Adipocyte (in vitro differentiated cells): ENCODE measurements around the gene DHX32.

Experiments
- DNase-seq: peaks from one replicate; pipeline ENCODE4 v3.0.0-alpha.2; 2015; ENCODE audit warnings: low read depth
- H3K27me3 ChIP-seq: replicated peaks from 2 replicates; pipeline ENCODE4 v1.7.0; 2013; ENCODE audit warnings: mild to moderate bottlenecking, low read length, moderate library complexity; ENCODE audit not compliant: control insufficient read depth, insufficient read depth
- H3K36me3 ChIP-seq: 2 replicates; pipeline ENCODE4 v1.7.0; 2013; ENCODE audit warnings: low read length, mild to moderate bottlenecking, moderate library complexity; ENCODE audit not compliant: control insufficient read depth, insufficient read depth, severe bottlenecking
- H3K4me1 ChIP-seq: 2 replicates; pipeline ENCODE4 v1.7.0; 2013; ENCODE audit warnings: mild to moderate bottlenecking, low read length, moderate library complexity; ENCODE audit not compliant: control insufficient read depth, insufficient read depth
- H3K4me3 ChIP-seq: 2 replicates; pipeline ENCODE4 v1.7.0; 2013; ENCODE audit warnings: mild to moderate bottlenecking, low read length, moderate library complexity
- H3K9ac ChIP-seq: 2 replicates; pipeline ENCODE4 v1.7.0; 2013; ENCODE audit warnings: mild to moderate bottlenecking, low read length, moderate library complexity
- H3K9me3 ChIP-seq: 2 replicates; pipeline ENCODE4 v1.7.0; 2013; ENCODE audit warnings: mild to moderate bottlenecking, low read length, moderate library complexity; ENCODE audit not compliant: control insufficient read depth

DHX32 gene

DNA sequence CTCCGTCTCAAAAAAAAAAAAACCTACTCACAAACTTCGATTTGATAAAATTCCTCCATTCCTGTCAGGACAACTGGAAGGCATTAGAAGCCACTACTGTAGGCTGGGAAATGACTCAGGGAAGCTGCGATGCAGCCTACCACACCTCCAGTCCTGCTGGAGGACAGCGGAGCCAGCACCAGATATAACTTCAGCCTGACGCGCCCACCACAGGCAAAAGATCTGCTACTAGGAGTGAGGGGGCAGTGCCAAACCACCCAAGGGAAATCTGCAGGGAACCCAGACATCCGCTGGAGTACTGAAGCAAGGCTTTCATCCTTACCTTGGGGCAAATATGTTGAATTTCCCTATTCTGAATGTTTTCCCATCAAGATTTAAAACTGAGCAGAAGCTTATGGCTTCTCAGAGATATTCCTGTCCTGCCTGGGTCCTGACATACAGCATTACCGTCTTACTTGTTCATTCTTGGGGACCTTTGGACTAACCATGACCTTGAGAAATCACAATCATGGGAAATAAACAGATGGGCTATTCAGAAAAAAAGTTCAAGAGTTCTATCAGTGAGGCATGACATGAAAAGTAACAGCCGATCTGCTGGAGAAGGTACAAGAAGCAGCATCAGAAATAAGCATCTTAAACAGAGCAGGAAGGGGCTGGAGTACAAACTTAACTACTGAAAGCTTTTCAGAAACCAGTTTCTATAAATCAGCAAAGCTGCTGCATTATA, 37.3 kb downstream of the DHX32 start:
- H3K9me3 ChIP-seq = no peaks in the 10 kb centered on the region
- no peak overlapping the region for H3K9ac ChIP-seq
- H3K4me1 ChIP-seq = peaks cover 17% of the 10 kb centered on the region
- no peak overlapping the region for H3K4me3 ChIP-seq
- no peak for DNase-seq
- peaks cover 53% of the 10 kb centered on the region for H3K36me3 ChIP-seq
- H3K27me3 ChIP-seq = no peaks in the 10 kb centered on the region

DNA sequence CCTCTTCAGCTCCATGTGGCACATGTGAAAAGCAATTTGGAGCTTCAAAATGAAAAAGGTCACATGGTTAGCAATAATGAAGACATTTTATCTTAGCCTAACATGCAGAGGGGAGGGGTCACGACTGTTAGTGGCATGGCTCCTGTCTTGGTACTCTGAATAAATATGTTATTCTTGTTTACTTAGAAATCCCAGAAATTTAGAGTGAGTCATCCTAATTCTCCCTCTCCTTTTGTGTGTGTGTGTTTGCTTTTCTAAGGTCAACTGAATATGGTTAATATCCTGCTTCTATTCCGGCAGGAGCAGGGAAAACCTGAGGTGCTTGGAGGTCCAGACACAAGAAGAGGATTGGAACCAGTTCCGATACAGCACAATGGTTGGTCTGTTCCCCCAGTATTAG, 40.1 kb downstream of the DHX32 start:
- Histone ChIP-seq H3K9me3 (no peaks in the 10 kb centered on the region), H3K36me3 (peaks cover 67% of the 10 kb centered on the region)

GRCh38 chr10:125840406-125840805, 40.7 kb downstream of the DHX32 start:
- H3K4me3 ChIP-seq = no peak overlapping the region
- peaks cover 72% of the 10 kb centered on the region for H3K36me3 ChIP-seq
- no peaks in the 10 kb centered on the region for H3K27me3 ChIP-seq
- no peak overlapping the region for H3K9ac ChIP-seq
- no peaks in the 10 kb centered on the region for H3K9me3 ChIP-seq
- DNase-seq = no peak
- H3K4me1 ChIP-seq = peaks cover 14% of the 10 kb centered on the region

More for the DNA sequence above, 40.1 kb downstream of the DHX32 start:
- Histone ChIP-seq H3K27me3 (no peaks in the 10 kb centered on the region), H3K4me3 (no peak overlapping the region), H3K9ac (no peak overlapping the region), H3K4me1 (peaks cover 17% of the 10 kb centered on the region)
- DNase-seq = peak; percentile 15

GRCh38 chr10:125838802-125839575, 42.1 kb downstream of the DHX32 start:
- peaks cover 79% of the 10 kb centered on the region for H3K36me3 ChIP-seq
- no peaks in the 10 kb centered on the region for H3K9me3 ChIP-seq
- DNase-seq = no peak
- no peaks in the 10 kb centered on the region for H3K4me1 ChIP-seq
- no peaks in the 10 kb centered on the region for H3K27me3 ChIP-seq
- H3K4me3 ChIP-seq = no peak overlapping the region
- no peak overlapping the region for H3K9ac ChIP-seq

- no peaks in the 10 kb centered on the region for H3K4me1 ChIP-seq
- no peaks in the 10 kb centered on the region for H3K9me3 ChIP-seq
- no peak overlapping the region for H3K9ac ChIP-seq
- H3K4me3 ChIP-seq = no peak overlapping the region
- DNase-seq = no peak
- H3K36me3 ChIP-seq = peaks cover 93% of the 10 kb centered on the region
- H3K27me3 ChIP-seq = no peaks in the 10 kb centered on the region
Measured at GRCh38 chr10:125836746-125837145, 44.3 kb downstream of the DHX32 start.

DNA sequence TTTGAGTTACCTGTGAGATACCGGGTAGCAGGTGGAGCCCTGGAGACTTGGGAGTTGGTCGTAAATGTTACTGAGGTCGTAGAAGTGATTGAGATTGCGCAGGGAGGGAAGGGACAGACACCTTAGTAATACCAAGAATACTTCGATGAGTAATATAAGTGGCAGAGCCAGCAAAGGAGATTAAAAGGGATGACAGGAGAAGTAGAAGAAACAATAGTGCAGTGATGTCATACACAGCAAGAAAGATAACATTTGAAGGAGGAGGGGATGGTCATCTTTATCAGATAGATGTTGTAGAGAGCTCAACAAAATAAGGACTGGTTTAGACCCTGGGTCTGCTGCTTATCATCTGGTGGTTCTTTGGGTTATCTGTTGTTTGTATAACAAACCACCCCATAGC, 52.8 kb downstream of the DHX32 start:
- DNase-seq = no peak
- no peaks in the 10 kb centered on the region for H3K9me3 ChIP-seq
- H3K4me3 ChIP-seq = no peak overlapping the region
- H3K27me3 ChIP-seq = no peaks in the 10 kb centered on the region
- H3K36me3 ChIP-seq = peaks cover 71% of the 10 kb centered on the region
- peaks cover 22% of the 10 kb centered on the region for H3K4me1 ChIP-seq
- H3K9ac ChIP-seq = no peak overlapping the region

DNA sequence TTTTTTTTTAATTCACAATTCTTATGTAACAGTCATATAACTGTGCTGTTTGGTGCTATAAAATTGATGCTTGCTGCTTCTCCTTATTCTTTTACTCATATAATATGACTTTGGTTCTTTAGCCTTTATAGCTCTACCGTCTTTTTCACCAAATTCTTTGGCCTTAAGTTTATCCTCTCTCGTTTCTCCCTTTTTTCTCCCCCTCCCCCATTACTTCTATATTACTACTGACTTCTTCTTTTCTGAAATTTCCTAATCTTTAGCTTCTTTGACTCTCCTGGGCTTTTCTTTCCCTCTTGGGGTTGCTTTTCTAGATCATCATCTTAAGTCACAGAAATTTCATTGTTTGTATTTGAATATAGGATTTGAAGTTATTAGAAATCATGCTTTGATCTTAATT, 54.0 kb downstream of the DHX32 start:
- Histone ChIP-seq H3K36me3 (peaks cover 60% of the 10 kb centered on the region), H3K4me1 (peaks cover 22% of the 10 kb centered on the region), H3K4me3 (no peak overlapping the region), H3K9ac (no peak overlapping the region), H3K9me3 (no peaks in the 10 kb centered on the region), H3K27me3 (no peaks in the 10 kb centered on the region)
- DNase-seq = no peak

DNA sequence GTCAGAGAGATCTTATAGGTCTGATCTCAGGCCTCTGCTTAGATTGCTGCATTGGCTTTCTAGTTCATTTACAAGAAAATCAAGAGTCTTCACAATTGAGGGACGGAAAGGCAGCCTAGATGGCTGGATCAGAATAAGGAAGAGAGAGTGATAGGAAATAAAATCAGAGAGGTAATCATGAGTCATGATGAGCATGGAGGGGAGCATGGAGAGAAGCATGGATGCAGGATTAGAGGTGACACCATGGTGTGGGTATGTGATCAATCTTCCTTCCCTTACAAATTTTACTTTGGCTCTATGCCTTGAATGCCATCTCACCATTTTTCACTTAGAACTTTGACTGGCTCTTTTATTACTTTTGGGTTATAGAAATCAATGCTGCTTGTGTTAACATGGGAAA, 56.4 kb downstream of the DHX32 start:
- peak overlapping the region; percentile 96 for H3K9ac ChIP-seq
- H3K27me3 ChIP-seq = no peaks in the 10 kb centered on the region
- H3K4me1 ChIP-seq = peaks cover 34% of the 10 kb centered on the region
- H3K36me3 ChIP-seq = peaks cover 36% of the 10 kb centered on the region
- peak overlapping the region; percentile 94 for H3K4me3 ChIP-seq
- no peaks in the 10 kb centered on the region for H3K9me3 ChIP-seq
- DNase-seq = peak; percentile 38

- peaks cover 34% of the 10 kb centered on the region for H3K4me1 ChIP-seq
- DNase-seq = peak; percentile 54
Measured at GRCh38 chr10:125823663-125824251, 57.3 kb downstream of the DHX32 start.

GRCh38 chr10:125822878-125823662, 58.0 kb downstream of the DHX32 start, which contains the start of the genes BCCIP and UROS:
Gene BCCIP, plus strand, starts transcription at chr10:125823546. Its CDS starts 12 bp downstream, at chr10:125823558.
Gene UROS, minus strand, starts transcription at chr10:125823258. Its CDS starts 6,759 bp downstream, at chr10:125816499.
- H3K4me1 ChIP-seq = peaks cover 34% of the 10 kb centered on the region

More at GRCh38 chr10:125823663-125824251, 57.3 kb downstream of the DHX32 start:
- peaks cover 26% of the 10 kb centered on the region for H3K36me3 ChIP-seq
- peak overlapping the region; percentile 94 for H3K4me3 ChIP-seq
- peak overlapping the region; percentile 96 for H3K9ac ChIP-seq
- H3K27me3 ChIP-seq = no peaks in the 10 kb centered on the region
- H3K9me3 ChIP-seq = no peaks in the 10 kb centered on the region

More at GRCh38 chr10:125822878-125823662, 58.0 kb downstream of the DHX32 start, which contains the start of the genes BCCIP and UROS:
- Histone ChIP-seq H3K9me3 (no peaks in the 10 kb centered on the region), H3K36me3 (peaks cover 19% of the 10 kb centered on the region), H3K27me3 (no peaks in the 10 kb centered on the region), H3K4me3 (peak within 1 kb of the TSS; percentile 94), H3K9ac (peak within 1 kb of the TSS; percentile 96)
- DNase-seq = peak; percentile 97
